Measurements from ENCODE around the gene MFF.

The MFF gene

DNA sequence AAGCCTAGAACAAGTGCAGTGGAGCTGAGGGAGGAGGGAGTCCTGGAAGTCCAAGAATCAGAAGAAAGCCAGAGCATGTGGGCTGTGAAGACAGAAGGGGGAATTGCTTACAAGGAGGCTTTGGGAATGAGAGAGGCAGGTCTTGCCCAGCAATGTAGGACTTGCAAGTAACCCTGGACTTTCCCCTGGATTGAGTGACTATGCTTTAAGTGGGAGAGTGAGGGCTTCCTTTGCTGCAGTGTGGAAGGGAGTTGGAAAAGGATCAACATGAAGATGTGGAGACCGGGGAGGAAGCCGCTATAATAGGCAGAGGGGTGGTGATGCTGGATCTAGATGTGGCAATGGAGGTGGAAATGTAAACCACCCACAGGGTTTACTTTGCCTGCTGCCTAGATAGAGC, 76.5 kb downstream of the MFF start:
- Mint-ChIP-seq H3K27ac (no peak overlapping the region), H3K27me3 (no peaks in the 10 kb centered on the region), H3K9me3 (no peaks in the 10 kb centered on the region), H3K4me3 (no peak overlapping the region), H3K36me3 (ENCODE audit: low read depth) (no peaks in the 10 kb centered on the region), H3K4me1 (ENCODE audit: low read depth) (peaks cover 48% of the 10 kb centered on the region)

DNA sequence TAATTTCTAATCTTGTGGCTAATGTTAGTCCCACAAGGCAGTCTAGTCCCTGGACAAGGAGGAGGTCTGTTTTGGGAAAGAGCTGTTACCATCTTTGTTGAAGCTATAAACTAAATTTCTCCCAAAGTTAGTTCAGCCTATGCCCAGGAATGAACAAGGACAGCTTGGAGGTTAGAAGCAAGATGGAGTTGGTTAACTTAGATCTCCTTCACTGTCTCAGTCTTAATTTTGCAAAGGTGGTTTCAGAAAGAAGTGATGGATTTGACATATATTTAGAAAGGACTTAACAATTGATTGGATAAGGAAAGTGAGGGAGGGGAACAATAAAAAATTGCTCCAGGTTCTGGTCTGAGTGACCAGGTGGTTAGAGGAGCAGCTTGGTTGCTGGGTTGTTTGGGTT, 77.3 kb downstream of the MFF start:
- H3K27ac Mint-ChIP-seq, result no peak overlapping the region
- H3K4me3 Mint-ChIP-seq, result no peak overlapping the region
- H3K4me1 Mint-ChIP-seq (ENCODE audit: low read depth), result peaks cover 56% of the 10 kb centered on the region
- no peaks in the 10 kb centered on the region for H3K27me3 Mint-ChIP-seq
- H3K36me3 Mint-ChIP-seq (ENCODE audit: low read depth), result no peaks in the 10 kb centered on the region
- H3K9me3 Mint-ChIP-seq, result no peaks in the 10 kb centered on the region

DNA sequence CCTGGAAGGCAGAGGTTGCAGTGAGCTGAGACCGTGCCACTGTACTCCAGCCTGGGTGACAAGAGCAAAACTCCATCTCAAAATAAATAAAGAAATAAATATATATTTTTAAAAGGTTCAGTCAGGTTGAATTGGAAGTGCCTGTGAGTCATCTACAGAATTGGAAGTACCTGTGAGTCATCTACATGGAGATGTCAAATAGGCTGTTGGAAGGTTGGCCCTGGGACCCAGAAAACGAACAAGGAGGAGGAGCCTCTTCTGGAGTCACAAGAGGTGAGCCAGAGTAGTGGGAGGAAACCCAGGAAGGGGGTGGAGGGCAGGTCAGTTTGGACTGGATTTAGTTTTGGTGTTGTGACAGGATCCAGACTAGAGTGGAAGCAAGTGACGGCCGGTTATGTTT, 77.9 kb downstream of the MFF start:
- H3K9me3 Mint-ChIP-seq, result no peaks in the 10 kb centered on the region
- H3K36me3 Mint-ChIP-seq (ENCODE audit: low read depth), result no peaks in the 10 kb centered on the region
- no peak overlapping the region for H3K27ac Mint-ChIP-seq
- H3K4me1 Mint-ChIP-seq (ENCODE audit: low read depth), result peaks cover 56% of the 10 kb centered on the region
- H3K27me3 Mint-ChIP-seq, result no peaks in the 10 kb centered on the region
- H3K4me3 Mint-ChIP-seq, result no peak overlapping the region

DNA sequence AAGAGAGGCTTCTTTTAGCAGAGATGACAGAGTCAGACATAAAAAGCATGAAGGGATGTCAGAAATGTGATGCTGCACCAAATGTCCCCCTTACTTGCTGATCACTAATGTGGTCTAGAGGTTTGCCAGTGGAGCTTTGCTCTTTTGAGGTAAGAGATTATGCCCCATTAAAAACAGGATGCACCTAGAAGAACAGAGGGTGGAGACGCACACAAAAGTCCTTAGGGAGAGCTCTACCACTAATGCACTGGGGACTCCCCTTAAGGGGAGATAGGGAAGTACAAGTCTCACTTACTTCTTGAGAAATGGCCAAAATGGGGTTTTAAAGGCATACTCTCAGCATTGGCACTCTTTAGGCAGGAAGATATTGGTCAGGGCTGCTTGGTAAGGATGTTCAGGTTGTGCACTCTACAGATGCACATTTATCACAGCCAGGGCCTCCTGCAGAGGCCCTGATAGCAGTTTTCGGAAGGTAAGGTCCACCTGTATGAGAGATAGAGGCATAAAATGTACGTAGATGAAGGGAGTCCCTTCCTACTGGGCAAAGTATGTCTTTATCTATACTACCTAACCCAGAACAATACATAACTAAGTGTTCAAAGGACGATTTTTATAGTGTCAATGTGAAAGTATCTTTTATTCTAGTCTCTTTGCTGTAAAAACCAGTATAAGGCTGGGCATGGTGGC, 79.7 kb downstream of the MFF start:
- Mint-ChIP-seq H3K36me3 (ENCODE audit: low read depth) (no peaks in the 10 kb centered on the region), H3K9me3 (no peaks in the 10 kb centered on the region), H3K4me3 (no peak overlapping the region), H3K27me3 (no peaks in the 10 kb centered on the region), H3K4me1 (ENCODE audit: low read depth) (peaks cover 53% of the 10 kb centered on the region), H3K27ac (no peak overlapping the region)

DNA sequence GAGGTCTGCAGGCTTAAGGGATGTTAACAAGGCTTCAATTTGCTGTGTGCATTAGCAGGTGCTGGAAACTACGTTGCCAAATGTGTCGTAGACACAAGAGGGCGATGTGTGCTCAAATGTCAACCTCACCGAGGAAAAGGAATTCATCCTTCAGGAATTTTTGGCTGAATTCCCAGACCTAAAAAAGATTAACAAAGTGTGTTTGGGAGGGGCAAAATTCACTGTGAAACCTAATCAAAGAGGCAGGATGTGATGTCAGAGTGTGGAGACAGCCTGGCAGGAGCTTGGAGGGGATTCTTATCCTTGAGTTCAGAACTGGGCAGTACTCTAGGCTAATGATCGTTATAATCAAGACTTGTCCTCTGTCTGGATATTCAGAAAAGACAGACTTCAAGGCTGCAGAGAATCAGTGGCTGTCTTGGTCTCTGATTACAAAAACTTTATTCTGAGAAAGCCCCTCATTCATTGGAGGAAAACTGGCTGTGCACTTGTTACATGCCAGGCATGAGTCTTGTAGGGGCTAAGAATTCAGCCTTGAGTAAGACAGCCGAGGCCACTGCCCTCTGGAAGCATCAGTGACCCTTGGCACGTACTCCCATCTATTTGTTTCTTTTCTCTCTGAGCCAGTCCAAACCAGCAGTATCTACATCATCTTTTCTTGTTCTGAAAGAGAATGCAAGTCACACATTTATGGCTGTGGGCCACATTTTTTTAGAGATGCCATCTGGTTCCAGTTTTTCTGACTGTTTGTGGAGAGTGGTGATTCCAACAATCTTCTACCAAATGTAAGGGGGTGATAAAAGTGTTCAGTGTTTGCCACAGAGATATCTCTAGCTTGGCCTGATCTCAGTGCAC, 81.4 kb downstream of the MFF start:
- Mint-ChIP-seq H3K9me3 (no peaks in the 10 kb centered on the region), H3K4me1 (ENCODE audit: low read depth) (peaks cover 68% of the 10 kb centered on the region), H3K4me3 (no peak overlapping the region), H3K27ac (peak overlapping the region; percentile 38), H3K27me3 (no peaks in the 10 kb centered on the region), H3K36me3 (ENCODE audit: low read depth) (no peaks in the 10 kb centered on the region)

All from stimulated activated naive CD8-positive, alpha-beta T cell treated with anti-CD3 and anti-CD28 coated beads, Interleukin-15, Interleukin-2, amounts not matched to agents 100 ng/mL and 50 ng/mL, for 24 hours (primary cell).